ENCODE data around the gene ZNF420.
"Not testable (repeated sequence)": the region's sequence is repeated elsewhere in the genome, so short reads cannot be mapped to it uniquely, and the experiment has no call there.

The ZNF420 gene

GRCh38 chr19:37077934-37078716, at the start of gene ZNF420:
Gene ZNF420, plus strand, starts transcription at chr19:37078433. Its CDS starts 10,686 bp downstream, at chr19:37089119.
- peak; percentile 96 for DNase-seq

DNA sequence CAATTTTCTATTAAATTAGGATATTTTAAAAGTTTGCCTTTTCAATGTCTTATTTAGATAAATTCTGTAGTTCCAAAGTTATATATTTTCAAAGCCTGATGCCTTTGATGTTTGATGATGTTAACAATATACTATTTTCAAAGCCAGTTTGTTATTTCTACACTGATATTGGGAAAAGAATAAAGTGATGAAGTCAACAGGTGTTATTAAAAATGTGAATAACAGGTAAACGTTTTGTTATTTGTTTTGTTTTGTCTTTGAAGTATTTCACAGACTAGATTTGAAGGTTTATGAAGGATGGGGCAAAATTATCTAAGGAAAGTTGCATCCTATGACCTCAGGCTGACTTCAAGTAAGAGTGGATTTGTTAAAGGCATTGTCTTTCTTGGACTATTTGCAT, 33.1 kb upstream of the ZNF420 start:
- DNase-seq, result no peak

- no peak for DNase-seq
These were observed 22.9 kb upstream of the ZNF420 start for GRCh38 chr19:37055330-37055729.

DNA sequence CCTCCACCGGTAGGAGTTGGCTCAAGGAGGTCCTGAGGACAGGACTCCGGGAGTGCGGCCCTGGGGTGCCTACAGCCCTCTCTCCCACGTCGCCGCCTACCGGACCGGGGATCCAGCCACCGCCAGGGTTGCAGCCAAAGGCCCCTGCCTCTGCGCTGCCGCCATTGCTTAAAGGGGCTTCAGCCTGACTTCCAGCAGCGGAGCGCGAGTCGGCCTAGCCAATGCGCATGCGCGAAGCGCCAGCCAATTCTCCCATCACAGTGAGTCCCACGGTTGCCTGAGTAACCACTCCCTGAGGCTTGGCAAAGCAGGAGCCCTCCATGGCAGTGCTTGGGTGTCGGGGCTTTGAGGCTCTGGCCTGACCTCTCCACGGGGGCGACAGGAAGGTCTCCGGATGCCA, 21.5 kb upstream of the ZNF420 start:
- no peak for DNase-seq

- no peak for DNase-seq
These were observed 19.1 kb upstream of the ZNF420 start for GRCh38 chr19:37059142-37059541.

- DNase-seq, result peak; percentile 34
These were observed 13.3 kb upstream of the ZNF420 start for GRCh38 chr19:37064886-37065285.

DNA sequence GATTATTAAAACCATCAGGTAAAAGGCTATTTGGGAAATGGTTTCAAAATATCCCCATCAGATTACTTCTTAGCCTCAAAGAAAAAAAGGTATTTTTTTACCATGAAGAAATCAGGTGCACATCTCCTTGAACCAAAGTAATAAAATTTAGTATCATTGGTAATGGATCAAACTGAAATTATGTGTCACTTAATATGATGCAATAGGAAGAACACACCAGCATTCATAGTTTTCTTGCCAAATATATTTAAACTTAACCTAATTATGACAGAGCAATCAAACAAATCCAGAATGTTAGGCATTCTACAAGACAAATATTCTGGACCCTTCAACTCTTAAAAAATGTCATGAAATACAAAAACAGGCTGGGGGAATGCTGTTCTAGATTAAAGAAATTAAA, 4.1 kb upstream of the ZNF420 start:
- no peak for DNase-seq

DNA sequence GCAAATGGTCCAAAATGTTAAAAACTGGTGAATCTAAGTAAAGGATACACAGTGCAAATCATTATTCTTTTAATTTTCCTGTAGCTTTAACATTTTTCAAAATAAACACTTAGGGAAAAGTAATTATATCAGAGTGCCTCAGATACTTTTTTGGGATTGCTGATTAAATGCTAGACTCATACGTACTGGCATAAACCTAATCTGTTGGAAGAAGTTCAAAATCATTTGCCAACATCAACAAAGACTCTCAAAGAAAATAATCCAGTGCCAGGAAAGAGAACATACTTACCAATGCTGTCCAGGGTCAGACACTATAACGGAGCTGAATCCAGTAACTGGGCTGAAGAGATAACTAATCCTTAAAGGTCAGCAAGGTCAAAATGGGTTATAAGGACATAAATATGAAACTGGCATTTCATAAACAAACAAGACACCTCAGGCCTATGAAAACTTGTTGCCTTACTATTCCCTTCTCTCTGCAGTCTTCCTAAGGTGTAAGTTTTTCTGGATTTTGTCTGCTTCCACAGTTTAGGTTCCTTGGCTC, 3.3 kb upstream of the ZNF420 start:
- DNase-seq, result no peak

DNA sequence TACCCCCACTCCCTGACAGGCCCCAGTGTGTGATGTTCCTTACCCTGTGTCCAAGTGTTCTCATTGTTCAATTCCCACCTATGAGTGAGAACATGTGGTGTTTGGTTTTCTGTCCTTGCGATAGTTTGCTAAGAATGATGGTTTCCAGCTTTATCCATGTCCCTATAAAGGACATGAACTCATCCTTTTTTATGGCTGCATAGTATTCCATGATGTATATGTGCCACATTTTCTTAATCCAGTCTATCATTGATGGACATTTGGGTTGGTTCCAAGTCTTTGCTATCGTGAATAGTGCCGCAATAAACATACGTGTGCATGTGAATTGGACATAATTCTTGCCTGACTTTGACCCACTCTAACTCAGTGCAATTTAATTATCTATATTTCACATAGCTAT, 1.7 kb upstream of the ZNF420 start:
- DNase-seq, result not testable (repeated sequence)

- DNase-seq, result peak; percentile 70
These were observed 716 bp upstream of the ZNF420 start for GRCh38 chr19:37077501-37077933.

DNA sequence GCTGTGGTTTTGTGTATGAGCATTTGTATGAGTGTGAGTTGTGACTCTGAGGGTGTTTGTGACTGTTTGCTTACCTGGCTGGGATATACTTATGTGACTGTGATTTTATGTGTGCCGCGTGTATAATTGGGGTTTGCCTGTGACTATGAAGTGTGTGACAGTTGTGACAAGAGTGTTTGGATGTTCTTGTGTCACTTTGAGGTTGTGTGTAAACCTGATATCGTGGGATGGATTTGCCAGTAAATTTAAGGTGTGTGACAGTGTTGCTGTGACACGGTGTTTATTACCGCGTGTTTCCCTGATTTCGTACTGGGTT, 442 bp downstream of the ZNF420 start:
- DNase-seq, result no peak

DNA sequence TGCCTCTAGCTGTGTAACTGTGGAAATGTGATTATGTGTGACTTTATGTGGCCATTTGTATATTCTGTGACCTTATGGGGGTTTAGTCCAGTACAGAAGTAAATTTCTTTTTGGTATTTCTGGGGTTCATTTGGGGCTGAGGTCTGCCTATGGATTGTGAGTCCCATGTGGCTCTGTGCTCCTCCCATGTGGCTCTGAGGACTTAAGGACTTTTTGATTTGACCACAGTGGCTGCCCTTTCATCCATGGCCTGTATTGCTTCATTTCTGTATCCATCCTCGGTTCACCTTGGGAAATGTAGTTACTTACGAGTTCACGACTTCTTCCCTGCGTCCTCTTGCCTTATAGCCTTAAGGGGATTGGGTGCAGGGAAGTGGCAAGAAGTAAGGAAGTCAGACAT, 1.0 kb downstream of the ZNF420 start:
- DNase-seq, result no peak

DNA sequence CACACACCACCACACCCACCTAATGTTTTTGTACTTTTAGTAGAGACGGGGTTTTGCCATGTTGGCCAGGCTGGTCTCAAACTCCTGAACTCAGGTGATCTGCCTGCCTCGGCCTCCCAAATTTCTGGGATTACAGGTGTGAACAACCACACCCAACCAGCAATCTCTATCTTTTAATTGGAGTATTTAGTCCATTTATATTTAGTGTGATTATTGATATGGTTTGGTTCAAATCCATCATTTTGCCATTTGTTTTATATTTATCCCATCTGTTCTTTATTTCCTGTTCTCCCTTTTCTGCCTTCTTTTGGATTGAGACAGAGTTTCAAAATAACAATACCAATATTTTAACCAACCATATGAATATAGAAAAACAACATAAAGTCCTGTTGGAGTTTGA, 4.1 kb downstream of the ZNF420 start:
- DNase-seq, result no peak

DNA sequence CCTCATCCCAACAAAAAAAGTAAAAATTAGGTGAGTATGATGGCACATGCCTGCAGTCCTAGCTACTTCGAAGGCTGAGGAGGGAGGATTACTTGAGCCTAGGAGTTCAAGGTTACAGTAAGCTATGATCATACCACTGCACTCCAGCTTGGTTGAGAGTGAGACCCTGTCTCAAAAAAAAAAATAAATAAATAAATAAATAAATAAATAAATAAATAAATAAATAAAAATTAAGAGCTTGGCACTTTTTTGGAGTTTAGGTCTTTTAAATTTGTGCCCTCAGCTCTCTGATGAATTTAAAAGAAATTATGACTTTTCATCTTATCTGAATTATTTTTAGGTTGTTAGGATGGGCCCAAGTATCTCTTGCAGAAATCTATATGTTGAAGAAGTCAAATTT, 8.9 kb downstream of the ZNF420 start:
- DNase-seq, result no peak

- peak; percentile 2 for DNase-seq
These were observed 17.6 kb downstream of the ZNF420 start for GRCh38 chr19:37095859-37096258.

DNA sequence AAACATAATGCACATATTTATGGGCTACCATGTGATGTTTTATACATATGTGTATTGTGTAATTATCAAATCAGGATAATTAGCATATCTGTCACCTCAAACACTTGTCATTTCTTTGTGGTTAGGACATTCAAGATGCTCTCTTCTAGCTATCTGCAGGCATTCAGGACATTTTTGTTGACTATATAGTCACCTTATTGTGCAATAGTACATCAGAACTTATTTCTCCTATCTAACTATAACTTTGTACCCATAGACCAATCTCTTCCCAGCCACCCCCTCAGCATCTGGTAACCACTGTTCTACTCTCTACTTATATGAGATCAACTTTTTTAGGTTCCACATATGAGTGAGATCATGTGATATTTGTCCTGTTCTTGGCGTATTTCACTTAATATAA, 20.3 kb downstream of the ZNF420 start:
- no peak for DNase-seq

GRCh38 chr19:37104135-37104534, 25.9 kb downstream of the ZNF420 start:
- not testable (repeated sequence) for DNase-seq

- DNase-seq, result not testable (repeated sequence)
These were observed 33.5 kb downstream of the ZNF420 start for GRCh38 chr19:37111753-37112152.

DNA sequence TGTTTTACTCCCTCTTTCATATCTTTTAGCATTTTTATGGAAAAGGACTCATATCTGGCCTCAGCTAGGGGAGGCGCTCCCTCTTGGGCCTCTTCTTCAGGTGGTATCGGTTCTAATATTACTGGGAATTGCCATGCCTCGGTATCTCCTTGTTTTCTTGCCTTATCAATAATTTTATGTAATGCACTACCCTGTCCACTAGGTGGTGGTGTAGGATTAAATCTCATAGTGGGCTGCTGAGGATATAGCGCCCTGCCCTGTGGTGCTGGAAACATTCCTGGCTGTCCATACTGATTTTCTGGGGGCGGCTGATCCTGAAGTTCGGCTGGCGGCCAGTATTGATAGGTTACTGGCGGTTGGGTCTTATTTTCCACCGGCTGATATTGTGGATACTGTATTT, 35.8 kb downstream of the ZNF420 start:
- DNase-seq, result no peak

DNA sequence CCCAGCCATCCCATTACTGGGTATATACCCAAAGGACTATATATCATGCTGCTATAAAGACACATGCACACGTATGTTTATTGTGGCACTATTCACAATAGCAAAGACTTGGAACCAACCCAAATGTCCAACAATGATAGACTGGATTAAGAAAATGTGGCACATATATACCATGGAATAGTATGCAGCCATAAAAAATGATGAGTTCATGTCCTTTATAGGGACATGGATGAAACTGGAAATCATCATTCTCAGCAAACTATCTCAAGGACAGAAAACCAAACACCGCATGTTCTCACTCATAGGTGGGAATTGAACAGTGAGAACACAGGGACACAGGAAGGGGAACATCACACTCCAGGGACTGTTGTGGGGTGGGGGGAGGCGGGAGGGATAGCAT, 43.9 kb downstream of the ZNF420 start:
- DNase-seq, result not testable (repeated sequence)

DNA sequence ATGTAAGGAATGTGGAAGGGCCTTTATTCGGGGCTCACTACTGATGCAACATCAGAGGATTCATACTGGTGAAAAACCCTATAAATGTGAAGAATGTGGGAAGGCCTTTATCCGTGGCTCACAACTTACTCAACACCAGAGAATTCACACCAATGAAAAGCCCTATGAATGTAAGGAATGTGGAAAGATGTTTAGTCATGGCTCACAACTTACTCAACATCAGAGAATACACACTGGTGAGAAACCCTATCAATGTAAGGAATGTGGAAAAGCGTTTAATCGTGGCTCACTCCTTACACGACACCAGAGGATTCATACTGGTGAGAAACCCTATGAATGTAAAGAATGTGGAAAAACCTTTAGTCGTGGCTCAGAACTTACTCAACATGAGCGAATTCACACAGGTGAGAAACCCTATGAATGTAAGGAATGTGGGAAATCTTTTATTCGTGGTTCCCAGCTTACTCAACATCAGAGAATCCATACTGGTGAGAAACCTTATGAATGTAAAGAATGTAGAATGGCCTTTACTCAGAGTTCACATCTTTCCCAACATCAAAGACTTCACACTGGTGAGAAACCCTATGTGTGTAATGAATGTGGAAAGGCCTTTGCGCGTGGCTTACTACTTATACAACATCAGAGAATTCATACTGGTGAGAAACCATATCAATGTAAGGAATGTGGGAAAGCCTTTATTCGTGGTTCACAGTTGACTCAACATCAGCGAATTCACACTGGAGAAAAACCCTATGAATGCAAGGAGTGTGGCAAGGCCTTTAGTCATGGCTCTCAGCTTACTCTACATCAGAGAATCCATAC, 50.0 kb downstream of the ZNF420 start:
- no peak for DNase-seq

GRCh38 chr19:37128821-37129177, 50.6 kb downstream of the ZNF420 start:
- no peak for DNase-seq

GRCh38 chr19:37136111-37136510, 57.9 kb downstream of the ZNF420 start:
- no peak for DNase-seq

GRCh38 chr19:37148214-37148613, 70.0 kb downstream of the ZNF420 start:
- no peak for DNase-seq

Data from NCI-H2171 treated with DMSO at 0.1 percent for 48 hours (cell line).